Mesendoderm (in vitro differentiated cells): ENCODE results near the gene IFT81.

Experiments
- DNase-seq: peaks from one replicate; pipeline ENCODE4 v3.0.0; 2013
- H2AK5ac ChIP-seq: 2 replicates; pipeline ENCODE4 v1.6.1; 2013; ENCODE audit warnings: low read length, inconsistent platforms
- H2BK120ac ChIP-seq: 2 replicates; pipeline ENCODE4 v1.6.1; 2013; ENCODE audit warnings: low read depth, mild to moderate bottlenecking, low read length, moderate library complexity, mixed read lengths
- H2BK15ac ChIP-seq: replicated peaks from 2 replicates; pipeline ENCODE4 v1.6.1; 2013; ENCODE audit warnings: low read depth, mild to moderate bottlenecking, moderate library complexity
- H2BK5ac ChIP-seq: 2 replicates; pipeline ENCODE4 v1.6.1; 2013; ENCODE audit warnings: low read length, inconsistent platforms
- H3K18ac ChIP-seq: 2 replicates; pipeline ENCODE4 v1.6.1; 2013; ENCODE audit warnings: mild to moderate bottlenecking, low read length, mixed read lengths
- H3K23ac ChIP-seq: one replicate; pipeline ENCODE4 v1.6.1; 2013; ENCODE audit warnings: low read length
- H3K27ac ChIP-seq: 2 replicates; pipeline ENCODE4 v1.5.1; 2013; ENCODE audit warnings: low read depth, mild to moderate bottlenecking, inconsistent platforms, low read length, moderate library complexity
- H3K27me3 ChIP-seq: 2 replicates; pipeline ENCODE4 v1.6.1; 2013; ENCODE audit warnings: low read length, control low read depth, mild to moderate bottlenecking, inconsistent platforms; ENCODE audit not compliant: insufficient read depth, poor library complexity
- H3K36me3 ChIP-seq: 2 replicates; pipeline ENCODE4 v1.6.1; 2013; ENCODE audit warnings: low read length, inconsistent platforms; ENCODE audit not compliant: control insufficient read depth, insufficient read depth
- H3K4ac ChIP-seq: one replicate; pipeline ENCODE4 v1.6.1; 2013; ENCODE audit warnings: low read depth, mild to moderate bottlenecking, low read length, moderate library complexity
- H3K4me1 ChIP-seq: 2 replicates; pipeline ENCODE4 v1.6.1; 2013; ENCODE audit warnings: low read depth, low read length, inconsistent platforms; ENCODE audit not compliant: control insufficient read depth
- H3K4me2 ChIP-seq: 2 replicates; pipeline ENCODE4 v1.6.1; 2013; ENCODE audit warnings: low read length
- H3K4me3 ChIP-seq: 2 replicates; pipeline ENCODE4 v1.5.1; 2013; ENCODE audit warnings: mild to moderate bottlenecking, low read length
- H3K56ac ChIP-seq: one replicate; pipeline ENCODE4 v1.6.1; 2013; ENCODE audit warnings: low read length
- H3K79me1 ChIP-seq: 2 replicates; pipeline ENCODE4 v1.6.1; 2013; ENCODE audit warnings: low read length, inconsistent platforms
- H3K79me2 ChIP-seq: 2 replicates; pipeline ENCODE4 v1.6.1; 2013; ENCODE audit warnings: mild to moderate bottlenecking, low read length; ENCODE audit not compliant: control insufficient read depth, insufficient read depth
- H3K9ac ChIP-seq: 2 replicates; pipeline ENCODE4 v1.6.1; 2013; ENCODE audit warnings: low read length, inconsistent platforms
- H4K5ac ChIP-seq: one replicate; pipeline ENCODE4 v1.6.1; 2013; ENCODE audit warnings: low read length
- H4K8ac ChIP-seq: one replicate; pipeline ENCODE4 v1.6.1; 2013; ENCODE audit warnings: low read depth, mild to moderate bottlenecking, control low read depth, low read length, moderate library complexity
- WGBS: extraction: QIAGEN DNeasy Blood & Tissue Kit; methylation state at CpG from one replicate; pipeline ENCODE4 v1.1.7; 2013; ENCODE audit warnings: low lambda C conversion rate, missing lambda C conversion rate; ENCODE audit not compliant: insufficient coverage; ENCODE audit errors: extremely low coverage; 5-methylcytosine and 5-hydroxymethylcytosine counted together

The IFT81 gene

GRCh38 chr12:110229409-110229808 lies 105.3 kb downstream of the IFT81 start:
- H3K4me1 ChIP-seq = no peaks in the 10 kb centered on the region
- no peak overlapping the region for H2AK5ac ChIP-seq
- no peak overlapping the region for H4K5ac ChIP-seq
- no peaks in the 10 kb centered on the region for H3K79me1 ChIP-seq
- H3K18ac ChIP-seq = no peak overlapping the region
- no peaks in the 10 kb centered on the region for H3K36me3 ChIP-seq
- H2BK120ac ChIP-seq = no peak overlapping the region
- H2BK15ac ChIP-seq = no peak overlapping the region
- no peak overlapping the region for H3K9ac ChIP-seq
- WGBS = no CpG with 5 or more reads among the region's 4 CpGs
- H3K79me2 ChIP-seq = no peaks in the 10 kb centered on the region
- H3K56ac ChIP-seq = no peak overlapping the region
- no peak for DNase-seq
- no peak overlapping the region for H3K23ac ChIP-seq
- no peak overlapping the region for H3K4me3 ChIP-seq
- no peak overlapping the region for H3K27ac ChIP-seq
- H3K4me2 ChIP-seq = no peak overlapping the region
- no peak overlapping the region for H4K8ac ChIP-seq
- H2BK5ac ChIP-seq = no peak overlapping the region
- H3K4ac ChIP-seq = no peak overlapping the region
- no peaks in the 10 kb centered on the region for H3K27me3 ChIP-seq

- H3K56ac ChIP-seq = no peak overlapping the region
Measured at GRCh38 chr12:110230655-110231054, 106.5 kb downstream of the IFT81 start.

GRCh38 chr12:110233212-110233903 lies 109.2 kb downstream of the IFT81 start:
- Histone ChIP-seq H3K36me3 (no peaks in the 10 kb centered on the region), H3K4ac (no peak overlapping the region), H2AK5ac (no peak overlapping the region), H3K4me1 (no peaks in the 10 kb centered on the region), H2BK5ac (no peak overlapping the region), H3K23ac (no peak overlapping the region), H3K9ac (no peak overlapping the region), H3K79me2 (no peaks in the 10 kb centered on the region), H4K8ac (no peak overlapping the region), H4K5ac (no peak overlapping the region), H3K56ac (no peak overlapping the region), H3K4me2 (no peak overlapping the region), H3K27ac (no peak overlapping the region), H2BK120ac (no peak overlapping the region), H3K79me1 (no peaks in the 10 kb centered on the region), H2BK15ac (no peak overlapping the region), H3K18ac (no peak overlapping the region), H3K4me3 (no peak overlapping the region), H3K27me3 (no peaks in the 10 kb centered on the region)
- DNase-seq = no peak
- no CpG with 5 or more reads among the region's 6 CpGs for WGBS

More at GRCh38 chr12:110230655-110231054, 106.5 kb downstream of the IFT81 start:
- Histone ChIP-seq H3K79me1 (no peaks in the 10 kb centered on the region), H3K4me2 (no peak overlapping the region), H3K4me3 (no peak overlapping the region), H4K8ac (no peak overlapping the region), H3K18ac (no peak overlapping the region), H3K9ac (no peak overlapping the region), H3K27me3 (no peaks in the 10 kb centered on the region), H2BK120ac (no peak overlapping the region), H3K79me2 (no peaks in the 10 kb centered on the region), H3K4me1 (no peaks in the 10 kb centered on the region), H2BK15ac (no peak overlapping the region), H3K23ac (no peak overlapping the region), H4K5ac (no peak overlapping the region), H2AK5ac (no peak overlapping the region), H3K27ac (no peak overlapping the region), H3K4ac (no peak overlapping the region), H3K36me3 (no peaks in the 10 kb centered on the region), H2BK5ac (no peak overlapping the region)
- WGBS = no CpG with 5 or more reads among the region's 1 CpG
- no peak for DNase-seq

- Histone ChIP-seq H3K36me3 (no peaks in the 10 kb centered on the region), H3K4me2 (no peak overlapping the region), H3K79me1 (no peaks in the 10 kb centered on the region), H3K4me1 (no peaks in the 10 kb centered on the region), H2BK15ac (no peak overlapping the region), H3K9ac (no peak overlapping the region), H3K4ac (no peak overlapping the region), H2AK5ac (no peak overlapping the region), H2BK120ac (no peak overlapping the region), H3K18ac (no peak overlapping the region), H3K23ac (no peak overlapping the region), H3K56ac (no peak overlapping the region), H3K27me3 (no peaks in the 10 kb centered on the region), H2BK5ac (no peak overlapping the region), H4K8ac (no peak overlapping the region), H4K5ac (no peak overlapping the region), H3K27ac (no peak overlapping the region), H3K4me3 (no peak overlapping the region), H3K79me2 (no peaks in the 10 kb centered on the region)
- DNase-seq = no peak
- no CpG with 5 or more reads among the region's 2 CpGs for WGBS
Measured at GRCh38 chr12:110234331-110234751, 110.2 kb downstream of the IFT81 start.

GRCh38 chr12:110234755-110235154 lies 110.6 kb downstream of the IFT81 start:
- Histone ChIP-seq H3K4me3 (no peak overlapping the region), H4K8ac (no peak overlapping the region), H2BK5ac (no peak overlapping the region), H3K4ac (no peak overlapping the region), H2BK15ac (no peak overlapping the region), H3K4me1 (no peaks in the 10 kb centered on the region), H3K18ac (no peak overlapping the region), H4K5ac (no peak overlapping the region), H3K27ac (no peak overlapping the region), H3K79me2 (no peaks in the 10 kb centered on the region), H3K36me3 (no peaks in the 10 kb centered on the region), H3K27me3 (no peaks in the 10 kb centered on the region), H3K4me2 (no peak overlapping the region), H3K79me1 (no peaks in the 10 kb centered on the region), H3K23ac (no peak overlapping the region), H2AK5ac (no peak overlapping the region), H2BK120ac (no peak overlapping the region), H3K56ac (no peak overlapping the region), H3K9ac (no peak overlapping the region)
- DNase-seq = no peak
- WGBS = 100% methylated on average over 1 of the region's 3 CpGs

GRCh38 chr12:110235383-110235782 lies 111.2 kb downstream of the IFT81 start:
- H3K79me1 ChIP-seq = no peaks in the 10 kb centered on the region
- no peaks in the 10 kb centered on the region for H3K27me3 ChIP-seq
- H3K4me2 ChIP-seq = no peak overlapping the region
- no peaks in the 10 kb centered on the region for H3K4me1 ChIP-seq
- H3K23ac ChIP-seq = no peak overlapping the region
- H3K56ac ChIP-seq = no peak overlapping the region
- H3K79me2 ChIP-seq = no peaks in the 10 kb centered on the region
- no peak overlapping the region for H3K18ac ChIP-seq
- H2BK5ac ChIP-seq = no peak overlapping the region
- H4K8ac ChIP-seq = no peak overlapping the region
- DNase-seq = no peak
- H2BK120ac ChIP-seq = no peak overlapping the region
- H3K4ac ChIP-seq = no peak overlapping the region
- H3K9ac ChIP-seq = no peak overlapping the region
- H3K4me3 ChIP-seq = no peak overlapping the region
- no peaks in the 10 kb centered on the region for H3K36me3 ChIP-seq
- no CpG with 5 or more reads among the region's 1 CpG for WGBS
- H2BK15ac ChIP-seq = no peak overlapping the region
- H2AK5ac ChIP-seq = no peak overlapping the region
- H4K5ac ChIP-seq = no peak overlapping the region
- H3K27ac ChIP-seq = no peak overlapping the region
